Lower lobe of right lung (tissue), 2 donors: ENCODE results near the gene PSEN2. TPM values are rescaled to one million over a fixed set of nuclear protein-coding genes. Genes with fewer than 3 reads are reported as not detected.

ENCODE experiments used
- ATAC-seq, 2 donors: fragments of 200-7000 bp; cut with Tn5 transposase; one replicate each; pipeline ENCODE4 v1.9.1; 2020 to 2022; ENCODE audit warnings: mild to moderate bottlenecking in 2 of 2, moderate library complexity in 2 of 2
- DNase-seq: peaks from one replicate; pipeline ENCODE4 v3.0.0-alpha.2; 2020
- H3K27ac ChIP-seq: fragments of 200-600 bp; one replicate; pipeline ENCODE4 v1.8.0; 2022
- H3K27me3 ChIP-seq: fragments of 200-600 bp; one replicate; pipeline ENCODE4 v1.8.0; 2022; ENCODE audit warnings: low read depth
- H3K36me3 ChIP-seq: fragments of 200-600 bp; one replicate; pipeline ENCODE4 v1.8.0; 2022; ENCODE audit warnings: mild to moderate bottlenecking
- H3K4me1 ChIP-seq: fragments of 200-600 bp; one replicate; pipeline ENCODE4 v1.8.0; 2022
- H3K4me3 ChIP-seq: fragments of 200-600 bp; one replicate; pipeline ENCODE4 v1.8.0; 2022; ENCODE audit warnings: mild to moderate bottlenecking
- H3K9me3 ChIP-seq: fragments of 200-600 bp; one replicate; pipeline ENCODE4 v1.8.0; 2022
- CTCF ChIP-seq: fragments of 200-600 bp; IDR thresholded peaks from one replicate; pipeline ENCODE4 v1.8.0; 2022; ENCODE audit warnings: antibody characterized with exemption, mild to moderate bottlenecking
- intact Hi-C: fragments of 100-400 bp; cut with DNase I; formaldehyde crosslinking; loops from one replicate; pipeline ENCODE4 v1.11.0; 2022
- total RNA-seq: library from RNA; stranded (reverse); fragmentation: NEBNext Ultra II Directional; extraction: Animal tissue kit (Norgen Biotek cat#: 25700); gene quantifications from one replicate; pipeline ENCODE4 v1.2.1, GENCODE V29; 2021
- donor health status: DM: no; HTN: yes; CAD: no; lungs with severe emphysema.

PSEN2 gene
- total RNA-seq, 1 donor from 2014 or later: 26.6 TPM

- Histone ChIP-seq H3K4me1 (no peaks in the 10 kb centered on the region), H3K4me3 (no peak overlapping the region), H3K27ac (no peak overlapping the region), H3K36me3 (peaks cover 35% of the 10 kb centered on the region), H3K9me3 (no peaks in the 10 kb centered on the region), H3K27me3 (no peaks in the 10 kb centered on the region)
- ATAC-seq (no peak), DNase-seq (no peak)
- TF ChIP-seq CTCF: no peak
- intact Hi-C loops: no loop called here
Measured at GRCh38 chr1:226902601-226903000, 32.2 kb downstream of the PSEN2 start.

DNA sequence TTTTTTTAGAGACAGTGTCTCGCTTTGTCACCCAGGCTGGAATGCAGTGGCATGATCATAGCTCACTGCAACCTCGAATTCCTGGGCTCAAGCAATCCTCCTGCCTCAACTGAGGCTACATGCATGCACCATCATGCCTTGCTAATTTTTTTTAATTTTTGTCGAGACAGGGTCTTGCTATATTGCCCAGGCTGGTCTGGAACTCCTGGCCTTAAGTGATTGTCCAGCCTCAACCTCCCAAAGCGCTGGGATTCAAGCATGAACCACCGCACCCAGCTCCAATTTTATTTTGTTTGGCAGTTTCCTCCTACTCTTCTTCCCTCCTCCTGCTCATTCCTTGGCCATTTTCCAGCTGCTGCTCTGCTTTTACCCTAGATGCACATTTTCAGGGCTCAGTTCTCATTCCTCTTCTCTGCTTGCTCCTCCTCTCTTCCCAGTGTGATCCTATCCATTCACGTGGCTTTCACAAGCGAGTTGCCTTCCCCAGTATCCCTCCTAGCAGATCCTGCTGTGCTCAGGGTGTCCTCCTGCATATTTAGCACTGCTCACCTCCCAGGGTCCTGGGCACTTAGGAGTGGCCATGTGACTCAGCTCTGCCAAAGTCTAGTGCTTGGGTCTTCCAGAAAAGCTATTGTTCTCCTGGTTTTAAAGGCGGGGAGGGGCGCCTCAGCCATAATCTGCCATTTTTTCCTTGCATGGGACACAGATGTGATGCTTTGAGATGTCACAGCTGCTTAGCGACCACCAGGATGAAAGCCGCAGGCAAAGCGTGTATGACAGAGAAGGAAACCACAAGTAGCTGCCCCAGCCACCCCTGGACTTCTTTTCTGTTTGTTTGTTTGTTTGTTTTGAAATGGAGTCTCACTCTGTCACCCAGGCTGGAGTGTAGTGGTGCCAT is 33.7 kb downstream of the PSEN2 start:
- intact Hi-C loops: no loop called here
- Histone ChIP-seq H3K4me3 (no peak overlapping the region), H3K4me1 (no peaks in the 10 kb centered on the region), H3K36me3 (peaks cover 20% of the 10 kb centered on the region), H3K27ac (no peak overlapping the region), H3K27me3 (no peaks in the 10 kb centered on the region), H3K9me3 (no peaks in the 10 kb centered on the region)
- ATAC-seq: no peak
- no peak for DNase-seq
- TF ChIP-seq CTCF: no peak

DNA sequence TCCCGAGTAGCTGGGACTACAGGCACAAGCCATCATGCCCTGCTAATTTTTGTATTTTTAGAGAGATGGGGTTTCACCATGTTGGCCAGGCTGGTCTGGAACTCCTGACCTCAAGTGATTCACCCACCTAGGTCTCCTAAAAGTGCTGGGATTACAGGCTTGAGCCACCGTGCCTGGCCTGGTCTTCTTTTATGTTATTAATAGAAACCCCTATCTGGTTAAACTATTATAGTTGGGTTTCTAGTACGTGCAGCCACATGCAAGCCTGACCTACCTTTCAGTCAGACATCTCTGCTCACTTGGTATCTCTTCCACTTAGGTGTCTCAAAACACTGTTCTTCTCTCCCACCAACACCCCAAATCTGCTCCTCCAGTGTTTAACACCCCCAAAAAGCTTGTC is 34.4 kb downstream of the PSEN2 start:
- Histone ChIP-seq H3K4me3 (no peak overlapping the region), H3K36me3 (peaks cover 13% of the 10 kb centered on the region), H3K4me1 (no peaks in the 10 kb centered on the region), H3K9me3 (no peaks in the 10 kb centered on the region), H3K27me3 (no peaks in the 10 kb centered on the region), H3K27ac (no peak overlapping the region)
- DNase-seq: no peak
- TF ChIP-seq CTCF: no peak
- intact Hi-C loops: no loop called here
- no peak for ATAC-seq

GRCh38 chr1:226908419-226908818 is 38.0 kb downstream of the PSEN2 start:
- ATAC-seq (no peak), DNase-seq (no peak)
- intact Hi-C loops: no loop called here
- Histone ChIP-seq H3K27me3 (no peaks in the 10 kb centered on the region), H3K4me1 (no peaks in the 10 kb centered on the region), H3K36me3 (no peaks in the 10 kb centered on the region), H3K9me3 (no peaks in the 10 kb centered on the region), H3K4me3 (no peak overlapping the region), H3K27ac (no peak overlapping the region)
- TF ChIP-seq CTCF: no peak

DNA sequence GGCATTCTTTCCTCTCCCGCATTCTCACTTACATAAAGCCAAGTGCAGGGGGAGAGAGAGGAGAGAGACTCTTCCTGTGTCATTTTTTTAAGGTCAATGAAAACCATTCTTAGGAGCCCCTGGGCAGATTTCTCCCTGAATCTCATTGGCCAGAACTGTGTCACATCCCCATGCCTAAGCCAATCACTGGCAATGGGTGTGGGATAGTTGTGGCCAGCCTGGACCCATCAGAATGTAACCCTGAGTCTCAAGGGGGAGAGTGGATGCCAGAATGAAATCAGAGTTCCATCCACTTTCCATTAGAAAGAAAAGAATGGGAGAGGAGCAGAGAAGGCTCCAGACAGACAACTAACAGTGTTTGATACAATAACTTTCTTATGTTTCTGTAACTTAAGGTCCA is 38.5 kb downstream of the PSEN2 start:
- Histone ChIP-seq H3K4me1 (no peaks in the 10 kb centered on the region), H3K4me3 (no peak overlapping the region), H3K36me3 (no peaks in the 10 kb centered on the region), H3K9me3 (no peaks in the 10 kb centered on the region), H3K27me3 (no peaks in the 10 kb centered on the region), H3K27ac (no peak overlapping the region)
- TF ChIP-seq CTCF: no peak
- DNase-seq (no peak), ATAC-seq (no peak)
- intact Hi-C loops: no loop called here
